Heart left ventricle (tissue), 13 donors: ENCODE results near the gene TANGO6.

ENCODE experiments used
- CTCF ChIP-seq, 12 donors: fragments of 200-600 bp; sonication (generic) in 4 of 12; IDR thresholded peaks; one replicate each; pipeline versions ENCODE4 v1.5.0 to v1.8.0; 2018 to 2022; ENCODE audit warnings: antibody characterized with exemption in 12 of 12, mild to moderate bottlenecking in 5 of 12
- POLR2A ChIP-seq, 2 donors: fragments of 450-650 bp; IDR thresholded peaks; one replicate each; pipeline ENCODE4 v1.6.1; 2017; ENCODE audit warnings: antibody characterized with exemption in 2 of 2, mild to moderate bottlenecking in 2 of 2, moderate library complexity in 2 of 2
- donor health status: ischemic (EF 13 %, LVEDD 7.1; RV severe dilation, severe dysfunction).
- donor health status: DM: no; HTN: yes; CAD: no.
- donor health status: DM: no; HTN: no; CAD: no.
- donor health status: ischemic (EF 25% LVEDD 6.9; RV normal size, moderate dysfunction).
- donor health status: ischemic (EF 25% LVEDD 5.7; RV mildly dilated, moderate dysfunction).
- donor health status: ischemic (EF 35%, LVEDD 5.7; RV mildly dilated, moderate dysfunction).
- donor health status: nonischemic (EF 11% LVEDD 7.7; RV severe dilation, severe dysfunction).
- donor health status: DM: yes; HTN: yes; CAD: no.
- donor health status: PGD.
- donor health status: ischemic (EF 29% LVEDD 5.4; RV normal size, mild dysfunction).
- donor health status: nonischemic (EF 23%, LVEDD 6.1; RV moderate dilation, normal function).

GRCh38 chr16:69115361-69115760, 272.0 kb downstream of the TANGO6 start:
- TF ChIP-seq CTCF (IDR thresholded peaks at IDR 0.05) (no peak), POLR2A (IDR thresholded peaks at IDR 0.05) (no peak)
